Measurements from ENCODE around the gene GPRC5B. TPM values are rescaled to one million over a fixed set of nuclear protein-coding genes. Genes with fewer than 3 reads are reported as not detected.
A peak's percentile ranks its signal among the peaks of the same experiment; 100 is the strongest.

GPRC5B gene
- total RNA-seq, 1 experiment from 2014 or later = 137 TPM

DNA sequence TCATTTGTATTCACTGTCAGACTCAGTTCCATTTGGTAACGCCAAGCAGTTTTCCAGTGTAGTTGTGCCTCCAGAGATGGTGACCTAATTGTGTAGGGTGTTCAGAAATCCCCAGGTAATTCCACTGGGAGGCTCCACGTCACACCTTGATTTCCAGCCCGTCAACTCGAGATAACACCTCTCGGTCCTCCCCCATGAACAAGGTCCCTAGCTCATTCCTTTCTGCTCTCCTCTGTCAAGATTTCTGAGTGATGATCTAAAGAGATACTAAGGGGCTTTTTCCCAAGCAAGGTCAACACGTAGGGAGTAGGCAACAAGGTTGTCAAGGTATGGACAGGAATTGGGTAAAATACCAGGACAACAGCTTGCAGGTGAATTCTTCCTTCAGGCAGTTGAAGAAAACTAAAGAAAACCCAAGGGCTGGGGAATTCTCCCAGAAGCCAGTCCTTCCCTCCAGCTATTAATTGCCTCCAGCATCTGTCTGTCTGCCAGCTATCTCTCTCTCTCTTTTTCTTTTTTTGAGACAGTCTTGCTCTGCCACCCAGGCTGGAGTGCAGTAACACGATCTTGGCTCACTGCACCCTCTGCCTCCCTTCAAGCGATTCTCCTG lies 31.4 kb downstream of the GPRC5B start:
- H3K79me2 ChIP-seq (ENCODE audit: insufficient read depth, low read length) = no peaks in the 10 kb centered on the region
- no peaks in the 10 kb centered on the region for H3K79me1 ChIP-seq (ENCODE audit: insufficient read depth, low read depth, low read length, poor library complexity, severe bottlenecking)
- Mint-ChIP-seq H3K4me1 (peaks cover 64 to 70% of the 10 kb centered on the region in 2 experiments), H3K36me3 (ENCODE audit: insufficient read depth in 1 of 3, low read depth in 3 of 3) (peaks cover 13 to 21% (median 20%) of the 10 kb centered on the region in 3 experiments; a peak in 6 of 7 replicates), H3K27ac (peak overlapping the region in 2 of 3 experiments; percentile 9 to 74; a peak in 4 of 7 replicates), H3K27me3 (ENCODE audit: low read depth) (no peaks in the 10 kb centered on the region), H3K9me3 (no peaks in the 10 kb centered on the region), H3K4me3 (no peak overlapping the region)
- no peak overlapping the region for H3K27ac ChIP-seq (ENCODE audit: insufficient read length, low read depth, low read length)
- H4K8ac ChIP-seq (replicated peaks; ENCODE audit: insufficient read length, low read depth, low read length) = no peak overlapping the region
- no CpG with 5 or more reads among the region's 8 CpGs for WGBS (ENCODE audit: extremely low coverage, insufficient read length, low lambda C conversion rate)
- no peak overlapping the region for H2AFZ ChIP-seq (ENCODE audit: low read length)
- no peak overlapping the region for H3K14ac ChIP-seq (ENCODE audit: insufficient read depth, low read length)
- H3K9ac ChIP-seq (ENCODE audit: extremely low read depth, insufficient read length, low read length) = no peak overlapping the region
- H4K91ac ChIP-seq (ENCODE audit: insufficient read length, low read depth, low read length) = no peak overlapping the region
- no peak overlapping the region for H2BK20ac ChIP-seq (ENCODE audit: low read depth, low read length, poor library complexity, severe bottlenecking)
- no peak for DNase-seq
- H3K9me3 ChIP-seq (ENCODE audit: control insufficient read depth, low read depth, low read length) = no peaks in the 10 kb centered on the region
- no peak overlapping the region for H2AK5ac ChIP-seq (ENCODE audit: insufficient read length, low read length)
- H3K4me2 ChIP-seq (ENCODE audit: insufficient read depth, insufficient read length, low read length) = no peak overlapping the region
- H3K4ac ChIP-seq (ENCODE audit: low read depth, low read length) = no peak overlapping the region
- no peak overlapping the region for H2BK120ac ChIP-seq (ENCODE audit: low read depth, low read length, poor library complexity, severe bottlenecking)
- no peaks in the 10 kb centered on the region for H3K23me2 ChIP-seq (ENCODE audit: insufficient read length, low read depth, low read length, poor library complexity, severe bottlenecking)
- H3K56ac ChIP-seq (ENCODE audit: insufficient read length, low read depth, low read length) = no peak overlapping the region
- no peaks in the 10 kb centered on the region for H4K20me1 ChIP-seq (ENCODE audit: control insufficient read depth, insufficient read depth, insufficient read length)
- H2BK5ac ChIP-seq (ENCODE audit: insufficient read length, low read length) = no peak overlapping the region
- TF ChIP-seq CTCF (conservative IDR thresholded peaks at IDR 0.05) = no peak
- no peaks in the 10 kb centered on the region for H3K27me3 ChIP-seq (ENCODE audit: insufficient read depth, low read length)
- H2BK12ac ChIP-seq (ENCODE audit: insufficient read length, low read depth, low read length) = no peak overlapping the region
- H3K23ac ChIP-seq (ENCODE audit: insufficient read length, low read depth, low read length) = no peak overlapping the region
- H3T11ph ChIP-seq (ENCODE audit: low read length) = no peak overlapping the region
- peaks cover 20% of the 10 kb centered on the region for H3K4me1 ChIP-seq (ENCODE audit: insufficient read depth, low read length)
- no peak overlapping the region for H2BK15ac ChIP-seq (ENCODE audit: low read depth, low read length)
- no peak overlapping the region for H3K18ac ChIP-seq (ENCODE audit: insufficient read length, low read depth, low read length)
- H4K5ac ChIP-seq (ENCODE audit: insufficient read length, low read depth, low read length) = no peak overlapping the region

Data from H9 (cell line).